ENCODE results near the gene GRM4. TPM values are rescaled to one million over a fixed set of nuclear protein-coding genes. Genes with fewer than 3 reads are reported as not detected.

GRM4 gene
- total RNA-seq, 4 donors from 2014 or later = not detected

DNA sequence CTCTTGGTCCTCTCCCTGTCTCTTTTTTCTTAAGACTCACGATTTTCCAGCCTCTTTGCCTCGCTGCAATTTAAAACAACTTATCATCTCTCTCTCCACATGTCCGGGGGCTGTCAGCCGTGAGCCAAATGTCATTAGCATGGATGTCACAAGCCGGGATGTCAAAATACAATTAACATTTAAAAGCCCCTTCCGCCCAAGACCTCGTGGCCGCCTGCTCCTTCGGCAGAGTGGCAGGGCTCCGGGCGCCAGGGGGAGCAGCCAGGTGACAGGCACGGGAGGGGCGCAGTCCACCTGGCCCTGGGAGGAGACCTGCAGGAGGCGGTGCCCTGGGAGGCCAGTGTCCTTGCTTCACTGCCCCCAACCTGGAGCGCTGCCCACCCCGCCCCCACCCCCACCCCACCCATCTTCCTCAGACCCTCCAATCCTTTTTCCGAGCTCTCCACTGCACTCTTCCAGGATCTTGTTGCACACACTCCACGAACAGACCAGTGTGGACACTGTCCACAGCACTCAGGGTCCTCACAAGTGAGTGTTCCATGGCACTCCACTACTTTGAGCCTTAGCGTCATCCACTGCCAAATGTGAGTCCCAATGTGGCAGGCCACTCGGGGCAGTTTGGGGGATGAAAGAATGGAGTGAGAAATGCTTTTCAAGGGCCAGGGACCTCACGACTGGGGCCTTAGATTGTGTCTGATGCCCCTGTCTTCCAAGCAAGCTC, 5.6 kb upstream of the GRM4 start:
- 19% methylated on average over 16 of the region's 21 CpGs for WGBS
- Histone ChIP-seq H3K27me3 (peaks cover 77% of the 10 kb centered on the region), H3K36me3 (no peaks in the 10 kb centered on the region), H3K4me1 (peaks cover 10% of the 10 kb centered on the region), H3K9me3 (no peaks in the 10 kb centered on the region), H3K4me3 (no peak overlapping the region), H3K27ac (no peak overlapping the region)
- peak in 1 of 2 donors; percentile 74 for DNase-seq (ENCODE audit: low spot score in 2 of 2)
- TF ChIP-seq POLR2AphosphoS5 (IDR thresholded peaks at IDR 0.05) (no peak), EP300 (IDR thresholded peaks at IDR 0.05) (no peak), POLR2A (IDR thresholded peaks at IDR 0.05) (no peak)
- TF ChIP-seq, protein P1, sequence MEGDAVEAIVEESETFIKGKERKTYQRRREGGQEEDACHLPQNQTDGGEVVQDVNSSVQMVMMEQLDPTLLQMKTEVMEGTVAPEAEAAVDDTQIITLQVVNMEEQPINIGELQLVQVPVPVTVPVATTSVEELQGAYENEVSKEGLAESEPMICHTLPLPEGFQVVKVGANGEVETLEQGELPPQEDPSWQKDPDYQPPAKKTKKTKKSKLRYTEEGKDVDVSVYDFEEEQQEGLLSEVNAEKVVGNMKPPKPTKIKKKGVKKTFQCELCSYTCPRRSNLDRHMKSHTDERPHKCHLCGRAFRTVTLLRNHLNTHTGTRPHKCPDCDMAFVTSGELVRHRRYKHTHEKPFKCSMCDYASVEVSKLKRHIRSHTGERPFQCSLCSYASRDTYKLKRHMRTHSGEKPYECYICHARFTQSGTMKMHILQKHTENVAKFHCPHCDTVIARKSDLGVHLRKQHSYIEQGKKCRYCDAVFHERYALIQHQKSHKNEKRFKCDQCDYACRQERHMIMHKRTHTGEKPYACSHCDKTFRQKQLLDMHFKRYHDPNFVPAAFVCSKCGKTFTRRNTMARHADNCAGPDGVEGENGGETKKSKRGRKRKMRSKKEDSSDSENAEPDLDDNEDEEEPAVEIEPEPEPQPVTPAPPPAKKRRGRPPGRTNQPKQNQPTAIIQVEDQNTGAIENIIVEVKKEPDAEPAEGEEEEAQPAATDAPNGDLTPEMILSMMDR (IDR thresholded peaks at IDR 0.05) = no peak

DNA sequence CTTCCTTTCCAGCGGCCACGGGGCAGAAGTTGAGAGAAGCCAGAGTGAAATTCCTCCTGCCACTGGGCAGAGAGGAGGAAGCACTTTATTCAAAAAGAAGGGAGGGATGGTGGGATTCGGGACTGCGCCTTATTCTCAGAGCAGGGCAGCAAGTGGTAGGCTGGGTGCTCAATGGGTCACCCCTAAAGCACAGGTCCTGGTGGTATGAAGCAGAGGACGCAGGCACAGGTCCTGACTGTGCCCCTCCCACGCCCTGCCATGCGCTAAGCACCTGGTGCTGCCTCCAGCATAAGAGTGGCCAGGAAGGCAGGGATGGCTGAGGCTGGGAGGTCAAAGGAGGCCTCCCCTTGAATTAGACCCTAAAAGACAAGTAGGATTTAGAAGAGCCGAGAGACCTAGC, 4.9 kb upstream of the GRM4 start:
- TF ChIP-seq, protein P1 (IDR thresholded peaks at IDR 0.05) = no peak
- TF ChIP-seq POLR2A (IDR thresholded peaks at IDR 0.05) = no peak
- no peak for TF ChIP-seq POLR2AphosphoS5 (IDR thresholded peaks at IDR 0.05)
- no peak for TF ChIP-seq EP300 (IDR thresholded peaks at IDR 0.05)
- 56% methylated on average over 8 of the region's 8 CpGs for WGBS
- Histone ChIP-seq H3K27ac (no peak overlapping the region), H3K9me3 (no peaks in the 10 kb centered on the region), H3K4me1 (peaks cover 11% of the 10 kb centered on the region), H3K27me3 (peaks cover 83% of the 10 kb centered on the region), H3K4me3 (no peak overlapping the region), H3K36me3 (no peaks in the 10 kb centered on the region)
- DNase-seq (ENCODE audit: low spot score in 2 of 2) = peak in 1 of 2 donors; percentile 64

DNA sequence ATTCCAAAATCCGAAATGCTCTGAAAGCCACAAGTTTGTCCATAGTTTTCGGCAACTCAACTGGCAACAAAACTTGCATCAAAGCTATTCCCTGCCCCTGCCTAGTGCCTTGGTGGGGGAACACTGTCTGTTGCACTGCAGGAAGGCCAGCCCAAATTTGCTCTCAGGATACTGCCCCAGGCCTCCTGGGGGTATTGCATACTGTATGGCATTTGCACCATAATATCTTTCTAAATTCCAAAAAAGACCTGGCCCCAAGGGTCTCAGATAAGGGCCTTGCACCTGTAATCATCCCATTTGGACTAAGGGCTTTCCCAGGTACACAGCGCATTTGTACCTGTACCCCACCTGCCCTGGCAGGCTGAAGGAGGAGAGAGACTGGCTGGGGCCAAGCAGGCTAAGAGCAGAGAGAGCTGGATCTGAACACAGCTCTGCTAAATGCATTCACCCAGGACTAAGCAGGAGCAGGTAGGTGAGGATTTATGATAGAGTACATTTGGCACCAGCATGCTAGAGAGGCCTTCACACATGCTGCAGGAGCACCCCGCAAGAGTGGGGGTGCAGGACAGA, 4.0 kb upstream of the GRM4 start:
- DNase-seq (ENCODE audit: low spot score in 2 of 2) = peak in 1 of 2 donors; percentile 34
- Histone ChIP-seq H3K4me1 (peaks cover 17% of the 10 kb centered on the region), H3K36me3 (no peaks in the 10 kb centered on the region), H3K27ac (no peak overlapping the region), H3K4me3 (no peak overlapping the region), H3K27me3 (peaks cover 83% of the 10 kb centered on the region), H3K9me3 (no peaks in the 10 kb centered on the region)
- 82% methylated on average over 4 of the region's 4 CpGs for WGBS
- TF ChIP-seq, protein P1 (IDR thresholded peaks at IDR 0.05) = no peak
- TF ChIP-seq POLR2A (IDR thresholded peaks at IDR 0.05) (no peak), POLR2AphosphoS5 (IDR thresholded peaks at IDR 0.05) (no peak), EP300 (IDR thresholded peaks at IDR 0.05) (no peak)

DNA sequence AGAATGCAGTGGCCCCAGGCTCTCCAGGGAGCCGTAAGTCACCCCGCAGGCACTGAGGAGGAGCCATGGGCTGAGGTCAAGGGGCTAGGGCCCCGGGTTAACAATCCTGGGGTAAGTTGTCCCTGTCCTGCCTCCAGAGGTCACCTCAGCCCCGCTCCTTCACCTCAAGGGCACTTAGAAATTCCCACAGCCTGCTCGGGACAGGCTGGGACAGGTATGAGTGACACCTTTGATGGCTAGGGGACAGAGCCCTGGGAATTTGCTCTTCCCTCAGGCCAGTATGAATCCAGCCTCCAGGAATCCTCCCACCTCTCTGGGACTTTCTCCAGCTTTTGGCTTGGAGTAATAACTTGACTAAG, 3.5 kb upstream of the GRM4 start:
- TF ChIP-seq EP300 (IDR thresholded peaks at IDR 0.05) = no peak
- no peak for TF ChIP-seq POLR2AphosphoS5 (IDR thresholded peaks at IDR 0.05)
- TF ChIP-seq, protein P1 (IDR thresholded peaks at IDR 0.05) = no peak
- no peak for TF ChIP-seq POLR2A (IDR thresholded peaks at IDR 0.05)
- peaks cover 83% of the 10 kb centered on the region for H3K27me3 ChIP-seq
- H3K27ac ChIP-seq = no peak overlapping the region
- no peak overlapping the region for H3K4me3 ChIP-seq
- peaks cover 17% of the 10 kb centered on the region for H3K4me1 ChIP-seq
- WGBS = 58% methylated on average over 4 of the region's 5 CpGs
- no peaks in the 10 kb centered on the region for H3K9me3 ChIP-seq
- H3K36me3 ChIP-seq = no peaks in the 10 kb centered on the region
- DNase-seq (ENCODE audit: low spot score in 2 of 2) = peak in 1 of 2 donors; percentile 47

DNA sequence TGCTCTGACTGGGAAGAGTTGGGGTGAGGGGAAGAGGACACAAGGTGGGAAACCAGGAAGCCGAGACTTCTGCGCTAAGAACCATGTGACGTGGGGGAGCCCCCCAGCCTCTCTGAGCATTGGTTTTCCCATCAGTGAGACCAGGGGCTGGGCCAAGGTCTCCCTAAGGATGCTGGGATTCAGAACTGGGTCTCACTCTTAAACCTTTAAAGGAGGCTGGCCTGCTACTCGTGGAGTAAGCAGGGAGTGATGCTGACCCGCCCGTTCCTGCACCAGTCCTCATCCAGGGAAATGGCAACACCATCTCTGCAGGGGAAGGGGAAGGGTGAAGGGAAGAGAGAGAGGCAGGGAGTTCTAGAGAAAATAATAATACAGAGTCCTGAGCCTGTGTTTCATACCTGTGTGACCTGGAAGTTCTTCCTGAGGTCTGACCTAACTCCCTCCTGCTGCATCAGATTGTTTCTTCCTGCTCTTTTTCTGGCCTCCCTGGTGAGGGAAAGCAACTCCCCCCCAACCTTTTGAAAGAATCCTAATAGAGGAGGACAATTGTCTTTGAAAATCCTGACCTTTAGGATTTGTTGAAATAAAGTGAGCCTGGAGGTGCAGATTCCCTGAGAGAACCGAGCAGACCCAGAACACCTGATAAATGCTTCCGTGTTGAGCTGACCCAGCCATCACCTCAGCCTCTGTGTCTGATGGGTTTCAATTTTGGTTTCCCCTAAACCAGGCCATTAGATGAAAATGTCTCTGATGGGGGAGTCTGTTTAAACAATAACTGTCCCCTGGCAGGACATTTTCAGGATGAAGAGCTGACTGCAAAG, 3.0 kb upstream of the GRM4 start:
- 72% methylated on average over 8 of the region's 8 CpGs for WGBS
- TF ChIP-seq, protein P1 (IDR thresholded peaks at IDR 0.05) = no peak
- no peak for TF ChIP-seq POLR2AphosphoS5 (IDR thresholded peaks at IDR 0.05)
- no peak for TF ChIP-seq EP300 (IDR thresholded peaks at IDR 0.05)
- Histone ChIP-seq H3K27me3 (peaks cover 83% of the 10 kb centered on the region), H3K4me1 (peaks cover 20% of the 10 kb centered on the region), H3K4me3 (no peak overlapping the region), H3K36me3 (no peaks in the 10 kb centered on the region), H3K9me3 (no peaks in the 10 kb centered on the region), H3K27ac (no peak overlapping the region)
- peak in 1 of 2 donors; percentile 38 for DNase-seq (ENCODE audit: low spot score in 2 of 2)
